Tibial artery (tissue), 4 donors: ENCODE results near the gene CMTM4.

Experiments used
- DNase-seq, 2 donors: peaks; one replicate each; pipeline ENCODE4 v3.0.0-alpha.2; 2019
- H3K27ac ChIP-seq, 2 donors: fragments of 200-600 bp; sonication (generic) in 1 of 2; 1 replicate in 1 of 2; 2 replicates in 1 of 2; pipeline ENCODE4 v1.5.1; 2018 to 2019; ENCODE audit warnings: mild to moderate bottlenecking in 1 of 2
- H3K27me3 ChIP-seq, 2 donors: fragments of 200-600 bp; sonication (generic) in 1 of 2; one replicate each; pipeline versions ENCODE4 v1.5.1 to v1.6.0; 2016 to 2019
- H3K36me3 ChIP-seq, 3 donors: fragments of 200-600 bp; sonication (generic) in 2 of 3; one replicate each; pipeline ENCODE4 v1.5.1; 2016 to 2019; ENCODE audit warnings: mild to moderate bottlenecking in 2 of 3
- H3K4me1 ChIP-seq, 4 donors: fragments of 200-600 bp; sonication (generic) in 2 of 4; 1 replicate in 3 of 4; 2 replicates in 1 of 4; pipeline ENCODE4 v1.5.1; 2016 to 2019
- H3K4me3 ChIP-seq, 2 donors: fragments of 200-600 bp; sonication (generic) in 1 of 2; 1 replicate in 1 of 2; 2 replicates in 1 of 2; pipeline ENCODE4 v1.5.1; 2018 to 2019; ENCODE audit warnings: mild to moderate bottlenecking in 2 of 2
- H3K9me3 ChIP-seq, 3 donors: fragments of 200-600 bp; sonication (generic) in 1 of 3; one replicate each; pipeline ENCODE4 v1.5.1; 2016 to 2019
- CTCF ChIP-seq, 2 experiments: fragments of 200-600 bp in 1 of 2; fragments of 450-650 bp in 1 of 2; IDR thresholded peaks; one replicate each; pipeline ENCODE4 v1.5.1; 2017 to 2019; ENCODE audit warnings: antibody characterized with exemption in 2 of 2, mild to moderate bottlenecking in 1 of 2, moderate library complexity in 1 of 2
- intact Hi-C: fragments of 100-400 bp; cut with DNase I; formaldehyde crosslinking; loops from one replicate; pipeline ENCODE4 v1.15.0; 2023; ENCODE audit warnings: low total_unique reads

CMTM4 gene

GRCh38 chr16:66566051-66566901 is 130.3 kb downstream of the CMTM4 start, which contains the start of gene CMTM1:
Gene CMTM1 (plus strand): TSS chr16:66566439. CDS start chr16:66566514, 75 bp downstream.
- intact Hi-C loops: no loop called here
- DNase-seq: no peak
- Histone ChIP-seq H3K36me3 (peaks cover 12 to 37% (median 21%) of the 10 kb centered on the region in 3 donors), H3K27ac (no peak within 1 kb of the TSS), H3K9me3 (no peaks in the 10 kb centered on the region), H3K4me1 (peaks cover 0 to 16% (median 0%) of the 10 kb centered on the region in 4 donors), H3K27me3 (no peaks in the 10 kb centered on the region), H3K4me3 (no peak within 1 kb of the TSS)
- TF ChIP-seq CTCF (IDR thresholded peaks at IDR 0.05): no peak
